ENCODE data around the gene ZNF584.

ZNF584 gene

DNA sequence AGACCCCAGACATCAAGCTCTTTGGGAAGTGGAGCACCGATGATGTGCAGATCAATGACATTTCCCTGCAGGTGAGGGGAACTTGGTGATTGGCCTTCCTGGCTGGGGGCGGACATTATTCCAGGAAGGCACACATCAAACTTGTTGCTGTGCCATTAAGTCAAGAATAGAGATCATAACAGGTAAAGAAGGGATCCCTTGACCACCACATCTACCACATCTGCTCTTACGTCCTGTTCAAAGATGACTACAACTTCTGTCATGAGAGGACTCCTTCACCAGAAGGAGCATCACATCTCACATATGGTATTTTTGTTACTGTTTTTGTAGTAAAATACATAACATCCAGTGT is 20.3 kb upstream of the ZNF584 start:
- peak overlapping the region; percentile 97 for H3K4me3 ChIP-seq (ENCODE audit: low read depth, low read length)
- TF ChIP-seq, protein P1, sequence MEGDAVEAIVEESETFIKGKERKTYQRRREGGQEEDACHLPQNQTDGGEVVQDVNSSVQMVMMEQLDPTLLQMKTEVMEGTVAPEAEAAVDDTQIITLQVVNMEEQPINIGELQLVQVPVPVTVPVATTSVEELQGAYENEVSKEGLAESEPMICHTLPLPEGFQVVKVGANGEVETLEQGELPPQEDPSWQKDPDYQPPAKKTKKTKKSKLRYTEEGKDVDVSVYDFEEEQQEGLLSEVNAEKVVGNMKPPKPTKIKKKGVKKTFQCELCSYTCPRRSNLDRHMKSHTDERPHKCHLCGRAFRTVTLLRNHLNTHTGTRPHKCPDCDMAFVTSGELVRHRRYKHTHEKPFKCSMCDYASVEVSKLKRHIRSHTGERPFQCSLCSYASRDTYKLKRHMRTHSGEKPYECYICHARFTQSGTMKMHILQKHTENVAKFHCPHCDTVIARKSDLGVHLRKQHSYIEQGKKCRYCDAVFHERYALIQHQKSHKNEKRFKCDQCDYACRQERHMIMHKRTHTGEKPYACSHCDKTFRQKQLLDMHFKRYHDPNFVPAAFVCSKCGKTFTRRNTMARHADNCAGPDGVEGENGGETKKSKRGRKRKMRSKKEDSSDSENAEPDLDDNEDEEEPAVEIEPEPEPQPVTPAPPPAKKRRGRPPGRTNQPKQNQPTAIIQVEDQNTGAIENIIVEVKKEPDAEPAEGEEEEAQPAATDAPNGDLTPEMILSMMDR (IDR thresholded peaks at IDR 0.05; ENCODE audit: low read depth, low read length), result no peak

DNA sequence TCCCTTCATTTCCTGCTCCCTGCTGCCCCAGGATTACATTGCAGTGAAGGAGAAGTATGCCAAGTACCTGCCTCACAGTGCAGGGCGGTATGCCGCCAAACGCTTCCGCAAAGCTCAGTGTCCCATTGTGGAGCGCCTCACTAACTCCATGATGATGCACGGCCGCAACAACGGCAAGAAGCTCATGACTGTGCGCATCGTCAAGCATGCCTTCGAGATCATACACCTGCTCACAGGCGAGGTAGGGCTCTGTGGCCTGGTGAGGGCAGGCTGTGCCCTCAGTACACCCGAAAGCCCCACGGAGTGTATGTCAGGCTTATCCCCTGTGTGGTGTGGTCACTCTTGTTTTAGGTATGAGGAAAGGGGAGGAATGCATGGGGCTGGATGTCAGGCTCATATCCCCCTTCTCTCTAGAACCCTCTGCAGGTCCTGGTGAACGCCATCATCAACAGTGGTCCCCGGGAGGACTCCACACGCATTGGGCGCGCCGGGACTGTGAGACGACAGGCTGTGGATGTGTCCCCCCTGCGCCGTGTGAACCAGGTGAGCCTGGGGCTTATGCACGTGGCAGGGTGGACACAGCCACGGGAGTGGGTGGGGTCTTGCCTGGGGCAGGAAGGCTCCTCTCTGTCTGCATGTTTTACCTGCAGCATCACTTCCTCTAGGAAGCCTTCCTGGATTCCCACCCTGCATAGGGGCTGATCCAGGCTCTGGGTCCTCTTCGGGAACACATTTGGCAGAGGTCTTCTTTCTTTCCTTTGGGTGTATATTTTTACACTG is 15.3 kb upstream of the ZNF584 start:
- TF ChIP-seq, protein P1 (IDR thresholded peaks at IDR 0.05; ENCODE audit: low read depth, low read length), result no peak
- H3K4me3 ChIP-seq (ENCODE audit: low read depth, low read length), result no peak overlapping the region

DNA sequence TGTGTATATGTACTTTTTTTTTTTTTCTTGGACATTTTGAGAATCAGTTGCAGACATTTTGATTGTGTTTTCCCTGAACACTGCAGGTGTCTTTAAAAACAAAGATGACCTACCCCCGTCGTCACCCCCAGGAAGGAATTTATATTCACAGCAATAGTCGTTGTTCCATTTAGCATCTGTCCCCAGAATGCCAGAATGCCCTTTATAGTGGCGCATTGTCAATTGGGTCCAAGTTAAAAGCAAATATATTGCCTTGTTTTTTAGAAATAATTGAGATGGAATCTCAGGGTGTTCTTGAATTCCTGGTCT is 14.8 kb upstream of the ZNF584 start:
- TF ChIP-seq, protein P1 (IDR thresholded peaks at IDR 0.05; ENCODE audit: low read depth, low read length), result no peak

DNA sequence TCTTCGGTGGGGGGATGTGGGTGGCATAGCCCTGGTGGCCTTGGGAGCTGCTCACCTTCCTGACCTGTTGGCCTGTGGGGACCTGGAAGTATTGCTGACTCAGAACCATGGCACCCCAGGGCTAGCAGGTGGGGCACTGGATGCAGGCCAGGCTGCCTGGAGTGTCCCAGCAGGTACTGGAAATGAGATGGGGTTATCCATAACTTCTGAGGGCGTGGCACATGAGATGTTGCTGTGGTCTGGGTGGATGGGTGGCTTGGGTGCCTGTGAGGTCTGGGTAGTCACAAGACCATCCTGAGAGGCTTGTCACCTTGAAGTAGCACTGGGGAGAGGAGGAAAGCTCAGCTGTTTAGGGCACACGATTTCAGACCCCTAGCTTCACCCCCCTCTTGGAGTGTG is 13.6 kb upstream of the ZNF584 start:
- H3K4me3 ChIP-seq (ENCODE audit: low read depth, low read length), result no peak overlapping the region
- TF ChIP-seq, protein P1 (IDR thresholded peaks at IDR 0.05; ENCODE audit: low read depth, low read length), result no peak

More for the DNA sequence above, 14.8 kb upstream of the ZNF584 start:
- H3K4me3 ChIP-seq (ENCODE audit: low read depth, low read length), result no peak overlapping the region

DNA sequence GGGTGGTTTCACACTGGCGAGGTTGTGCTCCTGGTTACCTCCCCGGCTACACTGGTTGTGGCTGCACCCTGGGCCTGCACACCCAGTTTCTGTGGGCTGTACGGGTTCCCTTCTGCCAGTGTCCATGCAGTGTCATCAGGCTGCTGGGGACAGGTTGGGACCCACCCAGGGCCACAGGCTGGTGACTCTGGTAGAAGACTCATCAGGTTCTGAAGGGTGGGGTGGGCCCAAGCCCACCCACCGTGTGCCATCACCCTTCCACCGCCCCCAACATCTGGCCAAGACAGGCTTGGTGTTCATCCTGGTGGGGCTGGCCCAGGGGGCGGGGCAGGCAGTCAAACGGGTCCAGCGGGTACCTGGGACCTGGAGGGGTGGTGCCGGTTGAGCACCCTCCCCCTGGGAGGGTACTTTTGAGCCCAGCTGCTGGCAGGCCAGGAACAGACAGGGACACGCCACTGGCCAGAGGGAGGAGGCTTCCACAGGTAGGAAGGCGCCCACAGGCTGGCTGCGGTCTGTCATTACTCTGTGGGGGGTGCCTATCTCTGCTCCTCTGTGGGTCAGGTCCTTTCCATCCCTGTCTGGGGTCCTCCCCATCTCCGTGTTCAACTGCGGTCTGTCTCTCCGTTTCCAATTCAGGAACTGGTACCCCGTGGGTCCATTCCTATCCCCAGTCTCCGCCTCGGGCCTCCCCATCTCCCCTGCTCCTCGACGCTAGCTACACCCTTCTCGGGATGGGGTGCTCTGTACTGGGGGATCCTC is 13.1 kb upstream of the ZNF584 start, which contains the start of gene RNF225:
RNF225 (plus strand) TSS at position 437 of the 759 bp plus-strand sequence. CDS start 434 bp downstream, outside the sequence.
- TF ChIP-seq, protein P1 (IDR thresholded peaks at IDR 0.05; ENCODE audit: low read depth, low read length), result no peak
- H3K4me3 ChIP-seq (ENCODE audit: low read depth, low read length), result no peak within 1 kb of the TSS

DNA sequence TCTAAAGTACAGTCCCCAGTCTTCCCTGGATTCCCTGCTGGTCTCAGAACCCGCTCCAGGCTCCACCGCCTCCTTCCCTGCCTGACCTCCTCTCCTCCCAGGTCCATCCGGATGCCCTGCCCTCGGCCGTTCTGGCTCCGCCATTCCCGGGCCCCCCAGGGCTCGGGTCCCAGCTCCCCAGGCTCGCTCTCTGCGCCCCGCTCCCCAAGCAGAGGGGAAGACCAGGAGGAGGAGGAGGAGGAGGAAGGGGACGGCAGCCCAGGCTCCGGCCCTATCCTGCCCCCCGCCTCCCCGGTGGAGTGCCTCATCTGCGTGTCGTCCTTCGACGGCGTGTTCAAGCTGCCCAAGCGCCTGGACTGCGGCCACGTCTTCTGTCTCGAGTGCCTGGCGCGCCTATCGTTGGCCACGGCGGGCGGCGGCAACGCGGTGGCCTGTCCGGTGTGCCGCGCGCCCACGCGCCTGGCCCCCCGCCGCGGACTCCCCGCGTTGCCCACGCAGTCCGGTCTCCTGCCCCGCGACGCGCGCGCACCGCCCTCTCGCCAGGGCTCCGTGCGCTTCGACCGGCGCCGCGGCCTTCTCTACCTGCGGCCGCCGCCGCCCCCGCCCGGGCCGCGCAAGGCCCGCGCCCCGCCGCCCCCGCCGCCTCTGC is 12.3 kb upstream of the ZNF584 start:
- H3K4me3 ChIP-seq (ENCODE audit: low read depth, low read length), result no peak overlapping the region
- TF ChIP-seq, protein P1 (IDR thresholded peaks at IDR 0.05; ENCODE audit: low read depth, low read length), result no peak

Data from WI38 (cell line).